ENCODE results near the gene APCDD1.

APCDD1 gene

GRCh38 chr18:10458691-10459090 lies 4.3 kb downstream of the APCDD1 start:
- ChIA-PET CTCF (interaction anchor here (1.1 kb wide), 1 partner anchor 27 kb away, joined by 3 read pairs; no protein-coding TSS in a partner anchor), POLR2A (no interaction called here)
- DNase-seq (ENCODE audit: extremely low spot score) = no peak
- no peak for TF ChIP-seq CTCF (IDR thresholded peaks at IDR 0.05; ENCODE audit: control extremely low read depth, extremely low read depth, low read depth, missing control alignments)

DNA sequence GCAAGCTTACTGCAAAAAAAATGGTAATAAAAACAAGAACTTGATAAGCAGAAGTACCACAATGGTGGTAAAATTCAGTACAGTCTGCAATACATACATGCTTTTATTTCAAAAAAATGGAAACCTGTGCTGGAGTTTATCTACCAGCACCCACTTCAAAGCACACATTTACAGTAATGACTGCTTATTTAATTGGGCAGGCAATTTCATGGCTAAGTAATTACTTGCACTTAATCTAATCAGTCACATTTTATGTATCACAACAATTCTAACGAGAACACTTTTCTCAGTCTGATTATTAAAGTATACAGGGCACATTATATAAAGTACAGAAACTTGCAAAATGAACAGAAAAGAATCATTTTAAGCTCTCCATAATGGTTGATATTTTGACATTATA lies 5.2 kb downstream of the APCDD1 start:
- no peak for TF ChIP-seq CTCF (IDR thresholded peaks at IDR 0.05; ENCODE audit: control extremely low read depth, extremely low read depth, low read depth, missing control alignments)
- ChIA-PET POLR2A (no interaction called here), CTCF (no interaction called here)
- no peak for DNase-seq (ENCODE audit: extremely low spot score)

DNA sequence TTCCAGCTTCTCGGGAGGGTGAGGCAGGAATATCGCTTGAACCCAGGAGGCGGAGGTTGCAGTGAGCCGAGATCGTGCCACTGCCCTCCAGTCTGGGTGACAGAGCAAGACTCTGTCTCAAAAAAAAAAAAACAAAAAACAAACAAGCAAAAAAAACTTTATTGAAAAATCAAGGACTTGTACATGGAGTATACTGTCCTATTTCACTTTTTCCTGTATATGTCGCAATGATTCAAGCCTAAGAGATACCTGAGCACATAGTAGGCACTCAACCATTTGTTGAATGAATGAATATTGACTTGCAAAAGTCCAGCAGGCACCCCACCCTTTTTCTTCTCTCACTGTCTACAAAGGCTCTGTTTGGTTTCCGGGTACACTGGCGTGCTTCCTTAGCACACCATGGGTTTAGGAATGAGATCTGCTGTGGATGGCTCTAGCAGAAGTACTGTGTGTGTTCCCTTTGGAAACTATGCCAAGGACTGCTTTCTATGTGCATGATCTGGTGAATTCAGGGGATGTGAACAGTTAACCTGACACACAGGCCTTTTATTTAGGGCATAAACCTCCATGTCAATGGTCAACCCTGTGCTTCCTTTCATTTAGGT lies 6.1 kb downstream of the APCDD1 start:
- POLR2A ChIA-PET = interaction anchor here (0.7 kb wide), 1 partner anchor 99 kb away, joined by 4 read pairs; no protein-coding TSS in a partner anchor
- CTCF ChIA-PET = no interaction called here
- no peak for DNase-seq (ENCODE audit: extremely low spot score)
- TF ChIP-seq CTCF (IDR thresholded peaks at IDR 0.05; ENCODE audit: control extremely low read depth, extremely low read depth, low read depth, missing control alignments) = no peak

DNA sequence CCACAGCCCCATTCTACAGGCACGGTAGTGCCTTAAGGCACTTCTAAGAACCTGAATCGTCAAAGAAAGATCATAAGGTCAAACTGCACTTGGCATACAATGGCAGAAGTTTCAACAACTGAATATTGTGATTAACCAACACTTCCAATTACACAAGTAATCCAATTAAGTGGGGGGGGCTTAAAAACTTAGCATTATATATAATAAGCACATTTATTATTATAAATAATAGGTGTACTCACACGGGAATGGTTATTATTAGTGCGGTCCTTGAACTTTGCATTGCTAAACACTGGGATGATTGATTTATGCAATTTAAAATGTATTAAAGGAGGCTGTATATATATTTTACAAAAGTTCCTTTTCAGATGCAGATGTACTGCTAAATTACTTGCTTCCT lies 7.6 kb downstream of the APCDD1 start:
- no peak for TF ChIP-seq CTCF (IDR thresholded peaks at IDR 0.05; ENCODE audit: control extremely low read depth, extremely low read depth, low read depth, missing control alignments)
- ChIA-PET POLR2A (no interaction called here), CTCF (no interaction called here)
- DNase-seq (ENCODE audit: extremely low spot score) = no peak

GRCh38 chr18:10462597-10462996 lies 8.2 kb downstream of the APCDD1 start:
- ChIA-PET POLR2A (no interaction called here), CTCF (no interaction called here)
- no peak for TF ChIP-seq CTCF (IDR thresholded peaks at IDR 0.05; ENCODE audit: control extremely low read depth, extremely low read depth, low read depth, missing control alignments)
- no peak for DNase-seq (ENCODE audit: extremely low spot score)

DNA sequence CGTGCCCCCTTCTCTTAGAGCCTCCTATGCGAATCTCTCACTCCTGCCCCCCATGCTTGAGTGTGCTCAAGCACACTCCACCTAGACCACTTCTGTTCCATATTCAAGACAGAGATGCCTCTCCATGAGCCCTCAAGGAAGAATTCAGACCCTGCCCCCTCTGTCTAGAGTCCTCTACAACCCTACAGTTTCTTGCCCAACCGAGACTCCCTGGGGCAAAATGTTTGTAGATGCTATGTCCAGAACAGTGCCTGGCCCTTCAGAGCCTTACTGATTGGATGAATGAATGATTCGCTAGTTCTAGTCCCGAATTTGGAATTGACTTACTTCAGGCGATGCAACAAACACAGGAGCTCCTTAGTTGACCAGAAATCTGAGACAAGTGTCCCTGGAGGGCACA lies 8.7 kb downstream of the APCDD1 start:
- TF ChIP-seq CTCF (IDR thresholded peaks at IDR 0.05; ENCODE audit: control extremely low read depth, extremely low read depth, low read depth, missing control alignments) = no peak
- ChIA-PET POLR2A (no interaction called here), CTCF (interaction anchor here (0.7 to 1.4 kb wide), 2 partner anchors 14 to 19 kb away, joined by 3 read pairs; no protein-coding TSS in a partner anchor)
- no peak for DNase-seq (ENCODE audit: extremely low spot score)
